Esophagus squamous epithelium (tissue), 5 donors: ENCODE measurements around the gene RFTN1. TPM values are rescaled to one million over a fixed set of nuclear protein-coding genes. Genes with fewer than 3 reads are reported as not detected.

Experiments
- DNase-seq: peaks from one replicate; lab custom pipeline; 2025; lab: John Stamatoyannopoulos, UW
- H3K27ac ChIP-seq, 4 donors: fragments of 200-600 bp; sonication (generic); one replicate each; pipeline ENCODE4 v1.5.1; 2016 to 2019; ENCODE audit warnings: mild to moderate bottlenecking in 1 of 4
- H3K27me3 ChIP-seq, 4 donors: fragments of 200-600 bp; sonication (generic); 1 replicate in 3 of 4; 2 replicates in 1 of 4; pipeline versions ENCODE4 v1.5.1 to v1.6.0; 2017 to 2021; ENCODE audit warnings: antibody characterized with exemption in 1 of 4
- H3K36me3 ChIP-seq, 3 donors: fragments of 200-600 bp; sonication (generic); one replicate each; pipeline ENCODE4 v1.5.1; 2016 to 2019
- H3K4me1 ChIP-seq, 3 donors: fragments of 200-600 bp; sonication (generic); one replicate each; pipeline ENCODE4 v1.5.1; 2017 to 2019
- H3K4me3 ChIP-seq, 4 donors: fragments of 200-600 bp; sonication (generic); 1 replicate in 3 of 4; 2 replicates in 1 of 4; pipeline ENCODE4 v1.5.1; 2016 to 2019; ENCODE audit warnings: mild to moderate bottlenecking in 2 of 4, moderate library complexity in 1 of 4
- H3K9me3 ChIP-seq, 3 donors: fragments of 200-600 bp; sonication (generic); one replicate each; pipeline ENCODE4 v1.5.1; 2016 to 2019
- POLR2A ChIP-seq, 4 donors: fragments of 450-650 bp; IDR thresholded peaks; one replicate each; pipeline ENCODE4 v1.6.1; 2017; ENCODE audit warnings: antibody characterized with exemption in 4 of 4, mild to moderate bottlenecking in 4 of 4, moderate library complexity in 3 of 4
- WGBS, 2 donors: methylation state at CpG; one replicate each; pipeline ENCODE4 v1.1.5; 2018; 5-methylcytosine and 5-hydroxymethylcytosine counted together
- intact Hi-C: fragments of 100-400 bp; cut with DNase I; formaldehyde crosslinking; loops from one replicate; pipeline ENCODE4 v1.15.0; 2022
- total RNA-seq, 4 donors: library from RNA; depleted of rRNA; stranded (reverse); fragments of >200 nt; gene quantifications; one replicate each; pipeline ENCODE4 v1.1.0, GENCODE V29; 2016
- TF ChIP-seq, protein P1 (sequence below), 6 experiments: fragments of 450-650 bp in 4 of 6; fragments of 200-600 bp in 2 of 6; sonication (generic) in 2 of 6; IDR thresholded peaks; one replicate each; pipeline ENCODE4 v1.5.1; 2016 to 2019; ENCODE audit warnings: antibody characterized with exemption in 6 of 6, mild to moderate bottlenecking in 4 of 6, moderate library complexity in 4 of 6
- donor health status: DM: yes; HTN: yes; CAD: no.

The RFTN1 gene
- total RNA-seq, 4 donors from 2014 or later: 5.0 to 22.7 (median 12.4) TPM

- TF ChIP-seq POLR2A (IDR thresholded peaks at IDR 0.05): no peak
- TF ChIP-seq, protein P1, sequence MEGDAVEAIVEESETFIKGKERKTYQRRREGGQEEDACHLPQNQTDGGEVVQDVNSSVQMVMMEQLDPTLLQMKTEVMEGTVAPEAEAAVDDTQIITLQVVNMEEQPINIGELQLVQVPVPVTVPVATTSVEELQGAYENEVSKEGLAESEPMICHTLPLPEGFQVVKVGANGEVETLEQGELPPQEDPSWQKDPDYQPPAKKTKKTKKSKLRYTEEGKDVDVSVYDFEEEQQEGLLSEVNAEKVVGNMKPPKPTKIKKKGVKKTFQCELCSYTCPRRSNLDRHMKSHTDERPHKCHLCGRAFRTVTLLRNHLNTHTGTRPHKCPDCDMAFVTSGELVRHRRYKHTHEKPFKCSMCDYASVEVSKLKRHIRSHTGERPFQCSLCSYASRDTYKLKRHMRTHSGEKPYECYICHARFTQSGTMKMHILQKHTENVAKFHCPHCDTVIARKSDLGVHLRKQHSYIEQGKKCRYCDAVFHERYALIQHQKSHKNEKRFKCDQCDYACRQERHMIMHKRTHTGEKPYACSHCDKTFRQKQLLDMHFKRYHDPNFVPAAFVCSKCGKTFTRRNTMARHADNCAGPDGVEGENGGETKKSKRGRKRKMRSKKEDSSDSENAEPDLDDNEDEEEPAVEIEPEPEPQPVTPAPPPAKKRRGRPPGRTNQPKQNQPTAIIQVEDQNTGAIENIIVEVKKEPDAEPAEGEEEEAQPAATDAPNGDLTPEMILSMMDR (IDR thresholded peaks at IDR 0.05): no peak
- Histone ChIP-seq H3K9me3 (no peaks in the 10 kb centered on the region), H3K27me3 (no peaks in the 10 kb centered on the region), H3K27ac (no peak overlapping the region), H3K36me3 (peaks cover 0 to 20% (median 3%) of the 10 kb centered on the region in 3 donors), H3K4me3 (no peak overlapping the region), H3K4me1 (peaks cover 0 to 10% (median 0%) of the 10 kb centered on the region in 3 donors)
- intact Hi-C loops: no loop called here
- WGBS, 2 donors: 88 to 96% methylated on average over 4 to 5 of the region's 7 CpGs
- no peak for DNase-seq
These were observed 167.0 kb downstream of the RFTN1 start for GRCh38 chr3:16346413-16347081.

DNA sequence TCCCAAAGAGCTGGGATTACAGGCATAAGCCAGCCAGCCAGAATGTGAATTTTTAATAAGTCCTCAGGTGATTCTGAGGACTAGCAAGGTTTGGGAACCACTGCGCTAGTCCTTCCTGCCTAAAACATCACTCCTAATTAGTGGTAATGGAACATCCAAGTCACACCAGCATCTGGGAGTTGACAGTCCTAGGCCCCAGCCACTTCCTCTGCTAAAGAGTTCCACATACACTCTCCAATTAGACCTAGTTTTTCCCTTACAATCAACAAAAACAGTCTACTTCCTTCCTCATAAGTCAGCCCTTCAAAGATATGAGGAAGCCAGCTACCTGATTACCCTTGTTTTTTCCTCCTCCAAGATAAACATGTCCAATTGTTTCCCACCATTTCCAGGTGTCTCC, 170.4 kb downstream of the RFTN1 start:
- intact Hi-C loops: no loop called here
- WGBS, 2 donors: 100% methylated on average over 1 of the region's 1 CpG
- no peak overlapping the region for H3K4me3 ChIP-seq
- TF ChIP-seq, protein P1 (IDR thresholded peaks at IDR 0.05): no peak
- no peak for TF ChIP-seq POLR2A (IDR thresholded peaks at IDR 0.05)
- no peak overlapping the region for H3K27ac ChIP-seq
- DNase-seq: no peak
- H3K27me3 ChIP-seq: no peaks in the 10 kb centered on the region
- peaks cover 0 to 12% (median 0%) of the 10 kb centered on the region in 3 donors for H3K36me3 ChIP-seq
- peaks cover 5 to 16% (median 6%) of the 10 kb centered on the region in 3 donors for H3K4me1 ChIP-seq
- no peaks in the 10 kb centered on the region for H3K9me3 ChIP-seq

GRCh38 chr3:16338999-16339398, 174.5 kb downstream of the RFTN1 start:
- H3K27ac ChIP-seq: peak overlapping the region in 2 of 4 donors; percentile 51 to 69
- no peaks in the 10 kb centered on the region for H3K9me3 ChIP-seq
- WGBS, 2 donors: 27 to 30% methylated on average over 1 of the region's 1 CpG
- TF ChIP-seq POLR2A (IDR thresholded peaks at IDR 0.05): no peak
- TF ChIP-seq, protein P1 (IDR thresholded peaks at IDR 0.05): no peak
- DNase-seq: no peak
- intact Hi-C loops: no loop called here
- H3K36me3 ChIP-seq: peaks cover 0 to 20% (median 0%) of the 10 kb centered on the region in 3 donors
- peaks cover 5 to 21% (median 6%) of the 10 kb centered on the region in 3 donors for H3K4me1 ChIP-seq
- H3K27me3 ChIP-seq: no peaks in the 10 kb centered on the region
- H3K4me3 ChIP-seq: no peak overlapping the region

DNA sequence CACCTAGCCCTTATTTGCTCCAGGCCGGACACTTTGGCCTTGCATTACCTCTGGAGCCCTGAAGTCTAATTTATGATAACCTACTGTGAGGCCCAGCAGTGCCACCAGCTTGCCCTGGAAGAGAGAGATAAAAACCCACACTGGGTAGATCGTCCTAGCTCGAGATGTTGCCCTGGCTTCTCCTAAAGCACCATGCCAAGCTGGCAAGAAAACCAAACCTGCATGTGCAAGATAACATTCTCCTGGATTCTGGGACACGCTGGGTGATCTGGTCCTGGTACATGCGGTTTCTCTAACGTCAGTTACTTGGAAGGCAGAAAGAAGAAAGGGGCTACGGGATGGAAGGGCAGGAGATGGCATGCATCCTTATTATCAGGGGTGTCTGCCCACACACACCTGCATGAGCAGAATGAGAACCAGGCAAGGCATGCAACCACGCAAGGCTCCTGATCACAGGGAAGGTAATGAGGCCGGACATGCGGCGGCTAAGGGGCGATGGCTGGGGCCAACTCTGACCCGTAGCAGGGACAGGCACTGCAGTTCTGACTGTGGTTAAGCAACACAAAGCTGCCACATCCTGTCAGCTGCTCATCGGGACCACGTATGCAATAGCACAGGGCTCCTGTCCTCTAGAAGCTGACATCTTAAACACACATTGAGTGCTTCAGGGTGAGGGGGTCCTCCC, 175.5 kb downstream of the RFTN1 start:
- peaks cover 5 to 21% (median 6%) of the 10 kb centered on the region in 3 donors for H3K4me1 ChIP-seq
- H3K9me3 ChIP-seq: no peaks in the 10 kb centered on the region
- WGBS, 2 donors: 60 to 71% methylated on average over 10 to 14 of the region's 15 CpGs
- H3K27ac ChIP-seq: peak overlapping the region in 2 of 4 donors; percentile 51 to 69
- intact Hi-C loops: no loop called here
- peaks cover 0 to 24% (median 0%) of the 10 kb centered on the region in 3 donors for H3K36me3 ChIP-seq
- no peaks in the 10 kb centered on the region for H3K27me3 ChIP-seq
- TF ChIP-seq, protein P1 (IDR thresholded peaks at IDR 0.05): no peak
- TF ChIP-seq POLR2A (IDR thresholded peaks at IDR 0.05): no peak
- DNase-seq: no peak
- H3K4me3 ChIP-seq: no peak overlapping the region

GRCh38 chr3:16336825-16337224, 176.7 kb downstream of the RFTN1 start:
- WGBS, 2 donors: 85 to 90% methylated on average over 3 to 5 of the region's 6 CpGs
- Histone ChIP-seq H3K27ac (peak overlapping the region in 3 of 4 donors; percentile 43 to 69 (median 57)), H3K4me3 (no peak overlapping the region), H3K4me1 (peaks cover 5 to 21% (median 6%) of the 10 kb centered on the region in 3 donors), H3K9me3 (no peaks in the 10 kb centered on the region), H3K27me3 (no peaks in the 10 kb centered on the region), H3K36me3 (peaks cover 0 to 24% (median 0%) of the 10 kb centered on the region in 3 donors)
- DNase-seq: no peak
- intact Hi-C loops: no loop called here
- TF ChIP-seq, protein P1 (IDR thresholded peaks at IDR 0.05): no peak
- no peak for TF ChIP-seq POLR2A (IDR thresholded peaks at IDR 0.05)
